Measurements from ENCODE around the gene LGALS3.
"Not testable (repeated sequence)": the region's sequence is repeated elsewhere in the genome, so short reads cannot be mapped to it uniquely, and the experiment has no call there.

LGALS3 gene

GRCh38 chr14:55129086-55129427 lies at the start of gene LGALS3:
Gene LGALS3 (plus strand): TSS chr14:55129252. CDS start chr14:55137374, 8,122 bp downstream.
- H3K27ac ChIP-seq (ENCODE audit: low read depth, low read length), result peak within 1 kb of the TSS; percentile 99
- H3K4me1 ChIP-seq (ENCODE audit: control insufficient read depth in 5 of 5, insufficient read depth in 5 of 5, low read length in 5 of 5), result peaks cover 12 to 85% (median 59%) of the 10 kb centered on the region in 5 donors
- peaks cover 0 to 11% (median 4%) of the 10 kb centered on the region in 5 donors for H3K36me3 ChIP-seq (ENCODE audit: control insufficient read depth in 5 of 5, insufficient read depth in 5 of 5, low read length in 5 of 5)

GRCh38 chr14:55079961-55080360 lies 49.1 kb upstream of the LGALS3 start:
- H3K27ac ChIP-seq (ENCODE audit: low read depth, low read length); H3K4me1 ChIP-seq (ENCODE audit: control insufficient read depth in 5 of 5, insufficient read depth in 5 of 5, low read length in 5 of 5); H3K9ac ChIP-seq (ENCODE audit: low read length in 5 of 5); H3K27me3 ChIP-seq (ENCODE audit: control insufficient read depth in 5 of 5, insufficient read depth in 4 of 5, low read length in 5 of 5); H3K9me3 ChIP-seq (ENCODE audit: control insufficient read depth in 5 of 5, low read length in 5 of 5); H3K4me3 ChIP-seq (ENCODE audit: low read depth in 1 of 5, low read length in 5 of 5); H3K36me3 ChIP-seq (ENCODE audit: control insufficient read depth in 5 of 5, insufficient read depth in 5 of 5, low read length in 5 of 5): not testable (repeated sequence)

More at GRCh38 chr14:55129086-55129427, at the start of gene LGALS3:
- Histone ChIP-seq H3K9me3 (ENCODE audit: control insufficient read depth in 5 of 5, low read length in 5 of 5) (no peaks in the 10 kb centered on the region), H3K4me3 (ENCODE audit: low read depth in 1 of 5, low read length in 5 of 5) (peak within 1 kb of the TSS; percentile 83 to 96 (median 87)), H3K9ac (ENCODE audit: low read length in 5 of 5) (peak within 1 kb of the TSS; percentile 86 to 97 (median 93)), H3K27me3 (ENCODE audit: control insufficient read depth in 5 of 5, insufficient read depth in 4 of 5, low read length in 5 of 5) (no peaks in the 10 kb centered on the region)

- Histone ChIP-seq H3K27me3 (ENCODE audit: control insufficient read depth in 5 of 5, insufficient read depth in 4 of 5, low read length in 5 of 5) (no peaks in the 10 kb centered on the region), H3K9ac (ENCODE audit: low read length in 5 of 5) (no peak overlapping the region), H3K27ac (ENCODE audit: low read depth, low read length) (no peak overlapping the region), H3K36me3 (ENCODE audit: control insufficient read depth in 5 of 5, insufficient read depth in 5 of 5, low read length in 5 of 5) (no peaks in the 10 kb centered on the region), H3K4me1 (ENCODE audit: control insufficient read depth in 5 of 5, insufficient read depth in 5 of 5, low read length in 5 of 5) (peaks cover 0 to 2% (median 0%) of the 10 kb centered on the region in 5 donors), H3K4me3 (ENCODE audit: low read depth in 1 of 5, low read length in 5 of 5) (no peak overlapping the region), H3K9me3 (ENCODE audit: control insufficient read depth in 5 of 5, low read length in 5 of 5) (no peaks in the 10 kb centered on the region)
Measured at GRCh38 chr14:55084401-55085059, 44.5 kb upstream of the LGALS3 start.

GRCh38 chr14:55085060-55085660 lies 43.9 kb upstream of the LGALS3 start:
- no peak overlapping the region for H3K4me3 ChIP-seq (ENCODE audit: low read depth in 1 of 5, low read length in 5 of 5)
- H3K36me3 ChIP-seq (ENCODE audit: control insufficient read depth in 5 of 5, insufficient read depth in 5 of 5, low read length in 5 of 5), result no peaks in the 10 kb centered on the region
- H3K27ac ChIP-seq (ENCODE audit: low read depth, low read length), result no peak overlapping the region
- H3K4me1 ChIP-seq (ENCODE audit: control insufficient read depth in 5 of 5, insufficient read depth in 5 of 5, low read length in 5 of 5), result peaks cover 0 to 2% (median 0%) of the 10 kb centered on the region in 5 donors
- no peaks in the 10 kb centered on the region for H3K9me3 ChIP-seq (ENCODE audit: control insufficient read depth in 5 of 5, low read length in 5 of 5)
- H3K9ac ChIP-seq (ENCODE audit: low read length in 5 of 5), result no peak overlapping the region
- no peaks in the 10 kb centered on the region for H3K27me3 ChIP-seq (ENCODE audit: control insufficient read depth in 5 of 5, insufficient read depth in 4 of 5, low read length in 5 of 5)

GRCh38 chr14:55086938-55087337 lies 42.1 kb upstream of the LGALS3 start:
- Histone ChIP-seq H3K4me3 (ENCODE audit: low read depth in 1 of 5, low read length in 5 of 5) (no peak overlapping the region), H3K4me1 (ENCODE audit: control insufficient read depth in 5 of 5, insufficient read depth in 5 of 5, low read length in 5 of 5) (peaks cover 0 to 5% (median 2%) of the 10 kb centered on the region in 5 donors), H3K27ac (ENCODE audit: low read depth, low read length) (no peak overlapping the region), H3K36me3 (ENCODE audit: control insufficient read depth in 5 of 5, insufficient read depth in 5 of 5, low read length in 5 of 5) (no peaks in the 10 kb centered on the region), H3K9ac (ENCODE audit: low read length in 5 of 5) (no peak overlapping the region), H3K9me3 (ENCODE audit: control insufficient read depth in 5 of 5, low read length in 5 of 5) (no peaks in the 10 kb centered on the region), H3K27me3 (ENCODE audit: control insufficient read depth in 5 of 5, insufficient read depth in 4 of 5, low read length in 5 of 5) (no peaks in the 10 kb centered on the region)

GRCh38 chr14:55088356-55088755 lies 40.7 kb upstream of the LGALS3 start:
- no peaks in the 10 kb centered on the region for H3K9me3 ChIP-seq (ENCODE audit: control insufficient read depth in 5 of 5, low read length in 5 of 5)
- no peak overlapping the region for H3K4me3 ChIP-seq (ENCODE audit: low read depth in 1 of 5, low read length in 5 of 5)
- no peak overlapping the region for H3K27ac ChIP-seq (ENCODE audit: low read depth, low read length)
- peaks cover 0 to 16% (median 10%) of the 10 kb centered on the region in 5 donors for H3K4me1 ChIP-seq (ENCODE audit: control insufficient read depth in 5 of 5, insufficient read depth in 5 of 5, low read length in 5 of 5)
- no peaks in the 10 kb centered on the region for H3K36me3 ChIP-seq (ENCODE audit: control insufficient read depth in 5 of 5, insufficient read depth in 5 of 5, low read length in 5 of 5)
- H3K9ac ChIP-seq (ENCODE audit: low read length in 5 of 5), result no peak overlapping the region
- H3K27me3 ChIP-seq (ENCODE audit: control insufficient read depth in 5 of 5, insufficient read depth in 4 of 5, low read length in 5 of 5), result no peaks in the 10 kb centered on the region

- no peaks in the 10 kb centered on the region for H3K36me3 ChIP-seq (ENCODE audit: control insufficient read depth in 5 of 5, insufficient read depth in 5 of 5, low read length in 5 of 5)
- no peaks in the 10 kb centered on the region for H3K27me3 ChIP-seq (ENCODE audit: control insufficient read depth in 5 of 5, insufficient read depth in 4 of 5, low read length in 5 of 5)
- no peak overlapping the region for H3K4me3 ChIP-seq (ENCODE audit: low read depth in 1 of 5, low read length in 5 of 5)
- H3K9me3 ChIP-seq (ENCODE audit: control insufficient read depth in 5 of 5, low read length in 5 of 5), result no peaks in the 10 kb centered on the region
- no peak overlapping the region for H3K27ac ChIP-seq (ENCODE audit: low read depth, low read length)
- peaks cover 0 to 24% (median 21%) of the 10 kb centered on the region in 5 donors for H3K4me1 ChIP-seq (ENCODE audit: control insufficient read depth in 5 of 5, insufficient read depth in 5 of 5, low read length in 5 of 5)
- H3K9ac ChIP-seq (ENCODE audit: low read length in 5 of 5), result no peak overlapping the region
Measured at GRCh38 chr14:55092341-55092740, 36.7 kb upstream of the LGALS3 start.

GRCh38 chr14:55094292-55095157 lies 34.5 kb upstream of the LGALS3 start:
- Histone ChIP-seq H3K27ac (ENCODE audit: low read depth, low read length) (no peak overlapping the region), H3K9ac (ENCODE audit: low read length in 5 of 5) (no peak overlapping the region), H3K4me1 (ENCODE audit: control insufficient read depth in 5 of 5, insufficient read depth in 5 of 5, low read length in 5 of 5) (peaks cover 0 to 42% (median 27%) of the 10 kb centered on the region in 5 donors), H3K9me3 (ENCODE audit: control insufficient read depth in 5 of 5, low read length in 5 of 5) (no peaks in the 10 kb centered on the region), H3K4me3 (ENCODE audit: low read depth in 1 of 5, low read length in 5 of 5) (no peak overlapping the region), H3K27me3 (ENCODE audit: control insufficient read depth in 5 of 5, insufficient read depth in 4 of 5, low read length in 5 of 5) (no peaks in the 10 kb centered on the region), H3K36me3 (ENCODE audit: control insufficient read depth in 5 of 5, insufficient read depth in 5 of 5, low read length in 5 of 5) (no peaks in the 10 kb centered on the region)

GRCh38 chr14:55097881-55098560 lies 31.0 kb upstream of the LGALS3 start:
- Histone ChIP-seq H3K27me3 (ENCODE audit: control insufficient read depth in 5 of 5, insufficient read depth in 4 of 5, low read length in 5 of 5) (no peaks in the 10 kb centered on the region), H3K9ac (ENCODE audit: low read length in 5 of 5) (no peak overlapping the region), H3K9me3 (ENCODE audit: control insufficient read depth in 5 of 5, low read length in 5 of 5) (no peaks in the 10 kb centered on the region), H3K27ac (ENCODE audit: low read depth, low read length) (peak overlapping the region; percentile 71), H3K4me3 (ENCODE audit: low read depth in 1 of 5, low read length in 5 of 5) (no peak overlapping the region), H3K4me1 (ENCODE audit: control insufficient read depth in 5 of 5, insufficient read depth in 5 of 5, low read length in 5 of 5) (peaks cover 6 to 55% (median 38%) of the 10 kb centered on the region in 5 donors), H3K36me3 (ENCODE audit: control insufficient read depth in 5 of 5, insufficient read depth in 5 of 5, low read length in 5 of 5) (no peaks in the 10 kb centered on the region)

All from subcutaneous abdominal adipose tissue (tissue), 5 donors.